GM12892 (cell line): ENCODE data around the gene NPBWR2.
A peak's percentile ranks its signal among the peaks of the same experiment; 100 is the strongest.

Source experiments
- DNase-seq: peaks from one replicate; pipeline ENCODE4 v3.0.0; 2011; ENCODE audit not compliant: insufficient read length
- FAIRE-seq: peaks from 2 replicates; lab custom pipeline; 2011; peaks lifted over from hg19 to GRCh38; lab: Jason Lieb, UNC
- POLR2A ChIP-seq: IDR thresholded peaks from 2 replicates; pipeline ENCODE4 v1.6.1; 2011; ENCODE audit warnings: low read depth, low read length, control low read depth
- POLR2AphosphoS5 ChIP-seq: IDR thresholded peaks from 2 replicates; pipeline ENCODE4 v1.6.1; 2011; ENCODE audit warnings: low read depth, low read length, control low read depth
- TAF1 ChIP-seq: IDR thresholded peaks from 2 replicates; pipeline ENCODE4 v1.6.1; 2011; ENCODE audit warnings: low read depth, mild to moderate bottlenecking, control low read depth, low read length, borderline replicate concordance

The NPBWR2 gene

DNA sequence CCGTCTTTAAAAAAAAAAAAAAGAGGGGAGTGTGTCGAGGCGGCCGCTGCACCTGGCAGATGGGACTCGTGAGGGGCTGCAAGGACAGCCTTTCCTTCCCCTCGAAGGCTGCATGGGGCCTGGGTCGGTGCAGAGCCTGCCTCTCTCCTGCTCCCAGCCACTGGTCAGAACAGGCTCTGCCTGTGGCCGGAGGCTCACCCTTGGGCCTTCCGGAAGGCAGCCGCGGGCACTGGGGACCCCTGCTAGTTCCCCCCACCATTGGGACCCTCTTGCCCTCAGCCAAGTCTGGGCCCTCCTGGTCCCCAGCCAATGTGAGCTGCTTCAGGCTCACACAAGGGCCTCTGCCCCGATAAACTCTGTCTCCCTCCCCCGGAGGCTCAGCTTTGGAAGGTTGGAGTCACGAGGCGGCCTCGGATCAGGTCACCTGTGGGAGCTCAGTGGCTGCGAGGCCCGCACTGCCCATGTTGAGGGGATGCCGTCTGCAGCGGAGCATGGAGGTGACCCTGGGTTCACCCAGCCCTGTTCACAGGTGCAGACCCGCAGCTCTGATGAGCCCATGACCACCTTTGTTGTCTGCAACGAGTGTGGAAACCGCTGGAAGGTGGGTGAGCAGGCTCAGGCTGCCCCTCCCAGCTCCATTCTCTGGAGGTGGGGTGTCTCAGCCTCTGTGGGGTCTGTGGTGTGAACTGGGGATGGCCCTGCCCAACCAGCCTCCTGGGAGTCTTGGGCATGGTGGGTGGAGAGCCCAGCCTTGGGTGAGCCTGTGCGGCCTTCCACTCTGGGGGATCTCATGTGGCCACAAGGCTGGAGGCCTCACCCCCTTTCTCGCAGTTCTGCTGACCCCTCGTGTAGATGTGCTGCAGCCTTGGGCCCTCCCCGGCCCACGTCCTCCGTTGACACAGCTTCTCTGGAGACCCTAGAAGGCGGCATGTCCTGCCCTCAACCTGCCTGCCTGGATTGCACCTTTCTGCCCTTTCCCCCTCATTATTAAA, 35.7 kb downstream of the NPBWR2 start:
- FAIRE-seq (no peak), DNase-seq (no peak)
- TF ChIP-seq POLR2A: peak; percentile 38; the same call in 1 of the 2 replicates
- no peak for TF ChIP-seq TAF1
- TF ChIP-seq POLR2AphosphoS5: peak; percentile 67

DNA sequence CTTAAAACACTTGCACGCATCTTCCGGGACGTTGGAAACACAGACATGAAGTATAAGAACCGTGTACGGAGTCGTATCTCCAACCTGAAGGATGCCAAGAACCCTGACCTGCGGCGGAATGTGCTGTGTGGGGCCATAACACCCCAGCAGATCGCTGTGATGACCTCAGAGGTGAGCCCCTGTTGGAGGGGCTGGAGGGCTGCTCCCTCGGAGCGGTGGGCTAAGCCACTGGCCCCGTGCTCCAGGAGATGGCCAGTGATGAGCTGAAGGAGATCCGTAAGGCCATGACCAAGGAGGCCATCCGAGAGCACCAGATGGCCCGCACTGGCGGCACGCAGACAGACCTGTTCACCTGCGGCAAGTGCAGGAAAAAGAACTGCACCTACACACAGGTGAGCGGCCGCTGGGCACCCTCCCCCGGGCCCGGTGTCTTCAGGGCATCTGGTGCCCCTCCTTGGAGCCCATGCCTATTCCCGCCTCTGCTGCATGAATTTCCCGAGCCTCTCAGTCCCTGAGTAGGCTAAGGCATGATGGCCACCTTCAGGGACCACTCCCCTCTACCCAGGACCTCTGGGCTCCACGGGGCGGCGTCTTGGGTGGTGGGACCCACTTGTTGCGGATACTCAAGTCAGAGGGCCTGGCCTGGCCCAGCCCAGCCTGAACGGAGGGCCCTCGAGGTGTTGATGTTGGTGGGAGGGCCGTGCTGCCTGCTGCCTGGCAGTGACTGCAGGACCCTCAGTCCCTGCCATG, 36.9 kb downstream of the NPBWR2 start:
- FAIRE-seq (no peak), DNase-seq (no peak)
- TF ChIP-seq POLR2AphosphoS5 (no peak), POLR2A (no peak), TAF1 (no peak)

DNA sequence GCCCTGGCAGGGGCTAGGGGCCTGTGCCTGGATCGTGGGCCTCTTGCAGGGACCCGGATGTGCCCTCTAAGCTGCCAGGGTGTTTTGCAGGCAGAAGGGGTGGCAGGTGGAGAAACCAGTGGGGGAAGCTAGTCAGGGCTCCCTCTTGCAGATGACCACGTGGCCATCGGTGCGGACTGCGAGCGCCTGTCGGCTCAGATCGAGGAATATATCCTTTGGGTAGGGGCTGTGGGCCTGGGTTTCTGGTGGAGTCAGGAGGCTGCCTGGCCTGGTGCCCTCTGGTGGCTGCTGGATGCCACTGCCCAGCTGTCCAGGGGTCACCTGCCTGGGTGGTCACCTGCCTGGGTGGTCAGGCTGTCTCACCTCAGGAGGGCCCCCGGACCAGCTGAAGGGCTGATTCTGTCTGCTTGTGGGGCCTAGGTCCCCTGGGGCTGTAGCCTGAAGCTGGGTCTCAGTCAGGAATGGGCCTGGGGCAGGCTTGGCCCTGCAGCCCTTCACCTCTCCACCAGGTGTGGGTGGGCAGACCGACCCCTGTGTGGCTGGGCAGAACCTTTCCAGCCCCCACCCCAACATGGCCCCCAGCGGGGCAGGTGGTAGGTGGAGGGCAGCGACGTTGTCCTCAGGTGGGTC, 37.6 kb downstream of the NPBWR2 start:
- DNase-seq: peak; percentile 67
- no peak for TF ChIP-seq POLR2A
- no peak for TF ChIP-seq POLR2AphosphoS5
- TF ChIP-seq TAF1: no peak
- peak; percentile 56 for FAIRE-seq

DNA sequence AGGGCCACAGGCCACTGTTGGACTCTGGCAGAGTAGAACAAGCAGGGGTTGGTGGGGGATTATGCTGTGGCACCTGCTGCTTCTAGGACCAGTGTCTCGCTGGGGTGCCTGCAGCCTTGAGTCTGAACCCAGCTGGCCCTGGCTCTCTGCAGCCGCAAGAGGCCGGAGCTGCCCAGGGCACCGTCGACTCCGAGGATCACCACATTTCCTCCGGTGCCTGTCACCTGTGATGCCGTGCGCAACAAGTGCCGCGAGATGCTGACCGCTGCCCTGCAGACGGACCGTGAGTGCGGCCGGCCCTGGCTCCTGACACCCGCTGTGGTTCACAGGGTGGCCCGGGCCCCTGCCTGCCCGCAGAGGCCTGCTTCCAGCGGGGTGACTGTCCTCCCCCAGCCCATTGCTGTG, 38.2 kb downstream of the NPBWR2 start:
- no peak for TF ChIP-seq POLR2A
- no peak for TF ChIP-seq TAF1
- TF ChIP-seq POLR2AphosphoS5: no peak
- no peak for FAIRE-seq
- no peak for DNase-seq

DNA sequence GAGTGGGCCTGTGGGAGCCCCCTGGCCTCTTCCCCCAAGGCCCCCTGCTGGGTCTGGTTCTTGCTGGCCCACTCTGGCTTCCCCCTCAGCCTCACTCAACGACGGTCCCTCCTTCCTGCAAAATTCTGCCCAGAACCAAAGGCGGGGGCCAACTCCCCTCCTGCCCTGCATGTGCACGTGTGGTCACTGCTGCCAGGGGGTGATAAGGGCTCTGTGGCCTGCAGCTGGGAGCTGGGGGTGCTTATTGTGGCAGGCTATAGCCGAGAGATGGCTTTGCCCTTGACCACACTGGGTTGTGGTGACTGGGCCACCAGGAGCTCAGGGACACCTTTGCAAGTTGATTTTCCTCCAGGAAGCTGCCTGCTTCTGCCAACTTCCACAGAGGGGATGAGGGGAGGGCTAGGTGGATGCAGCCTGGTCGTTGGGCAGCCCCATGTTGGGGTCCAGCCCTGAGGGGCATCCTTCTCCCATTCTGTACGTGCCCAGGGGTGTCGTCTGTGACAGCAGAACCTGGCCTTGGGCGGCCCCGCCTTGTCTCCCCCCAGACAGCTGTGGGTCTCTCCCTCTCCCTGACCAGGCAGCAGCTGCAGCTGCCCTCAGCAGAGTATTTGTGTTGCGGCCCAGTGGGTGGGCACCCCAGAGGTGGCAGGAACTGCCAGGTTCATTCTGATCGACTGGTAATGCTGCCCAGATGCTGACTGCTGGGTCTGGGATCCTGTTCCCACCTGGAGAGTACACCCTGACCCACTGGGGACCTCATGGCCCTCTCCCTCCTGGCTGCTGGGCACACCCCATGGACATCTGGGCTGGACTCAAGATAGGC, 38.8 kb downstream of the NPBWR2 start:
- FAIRE-seq: no peak
- DNase-seq: no peak
- TF ChIP-seq POLR2A (no peak; the same call in 1 of the 2 replicates), POLR2AphosphoS5 (no peak; the same call in 1 of the 2 replicates), TAF1 (no peak)

DNA sequence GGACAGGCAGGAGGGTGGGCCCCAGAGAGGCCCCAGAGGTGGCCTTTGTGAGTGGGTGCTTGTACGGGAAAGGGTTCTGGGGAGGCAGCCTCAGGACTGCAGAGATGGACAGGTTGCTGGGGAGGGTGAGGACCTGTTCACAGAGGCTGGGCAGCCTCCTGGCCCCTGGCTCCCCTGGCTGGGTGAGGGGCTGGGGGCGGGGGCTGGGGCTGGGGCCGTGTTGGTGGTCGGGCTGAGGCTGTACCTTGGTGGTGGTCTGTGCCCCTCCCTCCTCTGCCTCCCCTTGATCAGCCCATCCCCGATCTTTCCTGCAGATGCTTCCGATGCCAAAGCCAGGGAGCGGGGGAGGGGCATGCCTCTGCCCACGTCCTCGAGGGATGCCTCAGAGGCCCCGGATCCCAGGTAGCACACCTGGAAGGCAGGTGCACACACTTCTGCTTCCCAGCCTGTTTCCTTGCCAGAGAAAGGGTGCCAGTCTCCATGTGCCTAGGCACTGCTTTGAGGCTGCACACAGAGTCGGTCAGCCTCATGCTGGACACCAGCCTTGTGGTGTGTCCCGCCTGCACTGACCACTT, 39.5 kb downstream of the NPBWR2 start:
- TF ChIP-seq POLR2A (no peak), POLR2AphosphoS5 (no peak), TAF1 (no peak)
- DNase-seq: no peak
- FAIRE-seq: no peak

DNA sequence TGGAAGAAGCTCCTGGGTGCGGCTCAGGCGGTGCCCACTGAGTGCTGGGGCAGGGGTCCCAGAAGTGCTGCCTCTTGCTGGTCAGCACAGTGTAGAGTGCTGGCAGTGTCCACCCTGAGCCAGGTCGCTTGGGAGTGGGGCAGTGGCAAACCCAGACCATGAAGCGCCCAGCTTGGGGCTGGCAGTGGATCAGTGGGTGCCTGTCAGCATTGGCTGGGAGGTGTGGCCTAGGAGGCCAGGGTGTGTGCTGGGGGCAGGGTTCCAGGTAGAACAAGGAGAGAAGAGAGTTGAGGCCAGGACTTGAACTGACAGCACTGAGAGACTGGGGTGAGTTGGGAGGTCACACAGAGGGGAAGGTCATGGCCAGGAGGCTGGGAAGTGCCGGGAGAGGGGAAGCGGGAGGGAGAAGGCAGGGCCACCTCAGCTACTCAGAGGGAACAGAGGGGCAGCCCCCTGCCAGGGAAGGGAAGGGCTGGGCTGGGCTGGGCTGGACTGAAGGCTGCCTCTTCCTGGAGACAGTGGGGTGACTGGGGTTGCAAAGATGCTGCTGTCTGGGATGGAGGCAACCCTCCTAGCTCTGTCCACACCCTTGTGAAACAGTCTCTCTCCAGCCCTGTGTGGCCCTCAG, 40.2 kb downstream of the NPBWR2 start:
- DNase-seq (no peak), FAIRE-seq (no peak)
- TF ChIP-seq POLR2A: no peak
- TF ChIP-seq TAF1: no peak
- no peak for TF ChIP-seq POLR2AphosphoS5

DNA sequence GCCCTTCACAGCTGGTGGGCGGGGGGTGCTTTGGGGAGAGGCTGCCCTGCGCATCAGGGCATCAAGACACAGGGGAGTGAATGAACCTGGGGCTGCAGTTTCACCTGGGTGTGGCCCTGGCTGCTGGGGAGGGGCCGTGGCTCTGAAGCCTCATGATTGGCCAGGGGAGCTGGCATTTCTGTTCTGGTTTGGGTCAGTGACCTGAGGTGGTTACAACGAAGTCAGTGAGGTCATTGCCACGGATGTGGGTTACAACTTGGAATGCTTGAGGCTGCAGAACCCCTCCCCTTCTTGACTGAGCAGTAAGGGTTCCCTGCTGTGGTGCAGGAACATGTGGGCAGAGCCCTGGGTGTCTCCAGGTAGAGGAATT, 41.4 kb downstream of the NPBWR2 start:
- DNase-seq: peak; percentile 75
- peak; percentile 17 for FAIRE-seq
- no peak for TF ChIP-seq POLR2A

DNA sequence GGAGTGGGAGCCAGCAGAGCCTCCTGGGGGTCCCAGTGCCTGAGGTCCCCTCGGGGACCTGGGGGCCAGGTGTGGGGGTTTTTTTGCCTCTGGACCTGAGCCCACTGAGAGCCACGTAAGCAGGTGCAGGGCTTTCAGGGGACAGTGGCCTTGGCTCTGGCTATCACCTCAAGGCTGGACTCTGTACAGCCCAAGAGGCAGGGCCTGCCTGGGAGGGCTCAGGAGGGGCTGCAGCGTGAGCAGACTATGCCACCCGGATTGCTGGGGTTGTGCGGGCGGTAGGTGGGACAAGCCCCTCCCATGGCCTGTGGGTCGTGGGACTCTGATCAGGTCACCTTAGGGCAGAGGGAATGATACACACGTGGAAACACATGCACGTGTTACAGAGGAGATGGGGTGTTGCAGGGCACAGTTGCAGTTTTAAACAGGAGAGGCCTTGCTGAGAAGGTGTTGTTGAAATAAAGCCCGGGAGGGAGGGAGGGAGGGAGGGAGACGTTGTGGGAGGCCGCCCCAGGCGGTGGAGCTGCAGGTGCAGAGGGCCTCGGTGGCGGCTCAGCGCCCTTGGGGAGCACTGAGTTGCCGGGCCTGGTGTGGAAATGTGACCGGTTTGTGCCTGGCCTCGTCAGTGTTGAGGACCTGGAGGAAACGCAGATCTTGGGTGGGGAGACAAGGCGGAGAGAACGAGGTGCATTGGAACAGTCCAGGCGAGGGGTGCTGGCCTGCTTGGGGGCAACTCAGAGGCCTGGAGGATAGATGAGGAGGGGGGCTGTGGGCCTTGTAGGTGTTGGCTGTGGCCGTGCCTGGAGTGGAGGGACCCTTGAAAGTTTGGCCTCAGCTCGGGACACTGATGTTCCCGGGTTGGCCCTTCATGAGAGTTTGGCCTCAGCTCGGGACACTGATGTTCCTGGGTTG, 42.0 kb downstream of the NPBWR2 start:
- no peak for TF ChIP-seq TAF1
- TF ChIP-seq POLR2A: no peak
- no peak for TF ChIP-seq POLR2AphosphoS5

DNA sequence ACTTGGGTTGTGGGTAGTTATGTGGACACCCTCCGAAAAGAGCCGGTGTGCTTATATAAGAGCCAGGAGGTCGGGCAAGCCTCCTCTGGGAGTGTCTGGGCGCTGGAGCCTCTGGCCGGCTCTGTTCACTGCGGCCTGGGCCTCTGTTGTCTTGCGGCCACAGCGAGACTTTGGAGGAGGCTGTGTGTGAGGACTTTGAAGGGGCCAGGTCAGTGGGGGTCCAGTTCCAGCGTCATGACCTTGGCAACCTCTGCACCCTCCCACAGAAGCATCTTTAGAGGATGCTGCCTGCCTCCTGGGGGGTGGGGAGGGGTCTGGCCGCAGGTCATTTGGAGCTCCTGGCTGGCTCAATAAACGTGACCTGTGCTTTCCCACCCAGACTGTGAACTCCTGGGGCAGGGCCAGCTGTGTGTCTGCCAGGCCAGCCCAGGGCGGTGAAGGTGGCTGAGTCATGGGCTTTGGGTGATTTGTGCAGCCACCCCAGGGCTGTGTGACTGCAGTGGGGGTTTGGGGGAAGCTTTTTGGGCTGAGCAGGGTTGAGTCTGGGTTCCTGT, 43.1 kb downstream of the NPBWR2 start:
- TF ChIP-seq POLR2AphosphoS5 (no peak), TAF1 (no peak), POLR2A (no peak)
- FAIRE-seq: no peak
- DNase-seq: no peak

More for the DNA sequence above, 42.0 kb downstream of the NPBWR2 start:
- DNase-seq (no peak), FAIRE-seq (no peak)
